Skeletal muscle satellite cell (primary cell): ENCODE data around the gene SFXN1. TPM values are rescaled to one million over a fixed set of nuclear protein-coding genes. Genes with fewer than 3 reads are reported as not detected.
"Not testable (repeated sequence)": the region's sequence is repeated elsewhere in the genome, so short reads cannot be mapped to it uniquely, and the experiment has no call there.

Experiments used
- H3K27me3 ChIP-seq: 2 replicates; pipeline ENCODE4 v1.7.0; 2013; ENCODE audit warnings: low read length; ENCODE audit not compliant: control insufficient read depth, insufficient read depth
- H3K36me3 ChIP-seq: 2 replicates; pipeline ENCODE4 v1.7.0; 2013; ENCODE audit warnings: mild to moderate bottlenecking, control low read depth, low read length; ENCODE audit not compliant: insufficient read depth
- H3K4me1 ChIP-seq: 2 replicates; pipeline ENCODE4 v1.7.0; 2013; ENCODE audit warnings: low read length; ENCODE audit not compliant: control insufficient read depth, insufficient read depth
- H3K4me2 ChIP-seq: 2 replicates; pipeline ENCODE4 v1.7.0; 2013; ENCODE audit warnings: mild to moderate bottlenecking, low read length
- H3K4me3 ChIP-seq: 2 replicates; pipeline ENCODE4 v1.7.0; 2013; ENCODE audit warnings: low read length
- H3K9ac ChIP-seq: 2 replicates; pipeline ENCODE4 v1.7.0; 2013; ENCODE audit warnings: mild to moderate bottlenecking, low read depth, low read length, moderate library complexity
- H3K9me3 ChIP-seq: replicated peaks from 2 replicates; pipeline ENCODE4 v1.7.0; 2013; ENCODE audit warnings: mild to moderate bottlenecking, control low read depth, low read length
- total RNA-seq: library from RNA; depleted of rRNA; stranded (reverse); fragments of >200 nt; gene quantifications from 2 replicates; pipeline ENCODE4 v1.2.3, GENCODE V29; 2012; rRNA removed

SFXN1 gene
- 92.0 and 117 TPM in 2 replicates for total RNA-seq

GRCh38 chr5:175478384-175479124 lies at the start of gene SFXN1:
TSS of gene SFXN1 (plus strand) at chr5:175478560. CDS start at chr5:175492104, 13,544 bp downstream.
- Histone ChIP-seq H3K9me3 (no peaks in the 10 kb centered on the region), H3K27me3 (peaks cover 22% of the 10 kb centered on the region), H3K4me3 (peak within 1 kb of the TSS; percentile 97), H3K4me2 (peak within 1 kb of the TSS; percentile 98), H3K4me1 (peaks cover 11% of the 10 kb centered on the region), H3K36me3 (peaks cover 10% of the 10 kb centered on the region), H3K9ac (peak within 1 kb of the TSS; percentile 93)

GRCh38 chr5:175434800-175435199 lies 43.6 kb upstream of the SFXN1 start:
- no peaks in the 10 kb centered on the region for H3K36me3 ChIP-seq

GRCh38 chr5:175436359-175436758 lies 42.0 kb upstream of the SFXN1 start:
- Histone ChIP-seq H3K9ac (no peak overlapping the region), H3K36me3 (no peaks in the 10 kb centered on the region), H3K4me3 (no peak overlapping the region), H3K4me2 (no peak overlapping the region), H3K9me3 (no peaks in the 10 kb centered on the region), H3K27me3 (peaks cover under 1% of the 10 kb centered on the region), H3K4me1 (no peaks in the 10 kb centered on the region)

More at GRCh38 chr5:175434800-175435199, 43.6 kb upstream of the SFXN1 start:
- Histone ChIP-seq H3K9ac (no peak overlapping the region), H3K4me3 (no peak overlapping the region), H3K9me3 (no peaks in the 10 kb centered on the region), H3K4me2 (no peak overlapping the region), H3K27me3 (no peaks in the 10 kb centered on the region), H3K4me1 (no peaks in the 10 kb centered on the region)

GRCh38 chr5:175438234-175438857 lies 40.0 kb upstream of the SFXN1 start:
- Histone ChIP-seq H3K27me3 (peaks cover 20% of the 10 kb centered on the region), H3K9me3 (no peaks in the 10 kb centered on the region), H3K9ac (no peak overlapping the region), H3K4me2 (no peak overlapping the region), H3K4me1 (no peaks in the 10 kb centered on the region), H3K4me3 (no peak overlapping the region), H3K36me3 (no peaks in the 10 kb centered on the region)

- Histone ChIP-seq H3K4me1 (no peaks in the 10 kb centered on the region), H3K36me3 (no peaks in the 10 kb centered on the region), H3K27me3 (peaks cover 47% of the 10 kb centered on the region), H3K4me3 (no peak overlapping the region), H3K4me2 (no peak overlapping the region), H3K9me3 (no peaks in the 10 kb centered on the region), H3K9ac (no peak overlapping the region)
These were observed 34.8 kb upstream of the SFXN1 start for GRCh38 chr5:175443514-175444059.

- H3K4me3 ChIP-seq = peak within 1 kb of the TSS; percentile 42
These were observed 34.1 kb upstream of the SFXN1 start, which contains the start of gene DRD1 for GRCh38 chr5:175444060-175444904. TSS of gene DRD1 (minus strand) at chr5:175444182. CDS start at chr5:175443099, 1,083 bp downstream.

GRCh38 chr5:175444905-175445456 lies 33.4 kb upstream of the SFXN1 start:
- no peak overlapping the region for H3K4me3 ChIP-seq
- no peaks in the 10 kb centered on the region for H3K4me1 ChIP-seq
- no peak overlapping the region for H3K9ac ChIP-seq
- H3K36me3 ChIP-seq = no peaks in the 10 kb centered on the region
- H3K9me3 ChIP-seq = no peaks in the 10 kb centered on the region
- H3K4me2 ChIP-seq = peak overlapping the region; percentile 70
- peaks cover 47% of the 10 kb centered on the region for H3K27me3 ChIP-seq

More at GRCh38 chr5:175444060-175444904, 34.1 kb upstream of the SFXN1 start, which contains the start of gene DRD1:
- H3K36me3 ChIP-seq = no peaks in the 10 kb centered on the region
- no peaks in the 10 kb centered on the region for H3K4me1 ChIP-seq
- peaks cover 47% of the 10 kb centered on the region for H3K27me3 ChIP-seq
- no peaks in the 10 kb centered on the region for H3K9me3 ChIP-seq
- peak within 1 kb of the TSS; percentile 70 for H3K4me2 ChIP-seq
- H3K9ac ChIP-seq = no peak within 1 kb of the TSS

GRCh38 chr5:175446378-175446777 lies 32.0 kb upstream of the SFXN1 start:
- not testable (repeated sequence) for H3K4me1 ChIP-seq, H3K4me3 ChIP-seq, H3K4me2 ChIP-seq, H3K36me3 ChIP-seq, H3K9me3 ChIP-seq, H3K9ac ChIP-seq
- peaks cover 46% of the 10 kb centered on the region for H3K27me3 ChIP-seq

- no peaks in the 10 kb centered on the region for H3K9me3 ChIP-seq
- no peaks in the 10 kb centered on the region for H3K36me3 ChIP-seq
- H3K27me3 ChIP-seq = peaks cover 37% of the 10 kb centered on the region
These were observed 30.8 kb upstream of the SFXN1 start for GRCh38 chr5:175447571-175447970.

GRCh38 chr5:175448276-175448675 lies 30.1 kb upstream of the SFXN1 start:
- Histone ChIP-seq H3K4me3 (no peak overlapping the region), H3K9me3 (no peaks in the 10 kb centered on the region), H3K4me1 (no peaks in the 10 kb centered on the region), H3K4me2 (no peak overlapping the region), H3K27me3 (peaks cover 30% of the 10 kb centered on the region), H3K36me3 (no peaks in the 10 kb centered on the region), H3K9ac (no peak overlapping the region)

More at GRCh38 chr5:175447571-175447970, 30.8 kb upstream of the SFXN1 start:
- H3K9ac ChIP-seq = no peak overlapping the region
- H3K4me3 ChIP-seq = no peak overlapping the region
- no peaks in the 10 kb centered on the region for H3K4me1 ChIP-seq
- H3K4me2 ChIP-seq = no peak overlapping the region

- H3K36me3 ChIP-seq = no peaks in the 10 kb centered on the region
- no peaks in the 10 kb centered on the region for H3K9me3 ChIP-seq
- H3K27me3 ChIP-seq = peaks cover 13% of the 10 kb centered on the region
- H3K9ac ChIP-seq = no peak overlapping the region
- no peaks in the 10 kb centered on the region for H3K4me1 ChIP-seq
- no peak overlapping the region for H3K4me2 ChIP-seq
- no peak overlapping the region for H3K4me3 ChIP-seq
These were observed 26.2 kb upstream of the SFXN1 start for GRCh38 chr5:175452166-175452565.
